H1 (cell line): ENCODE measurements around the gene MRPS15. TPM values are rescaled to one million over a fixed set of nuclear protein-coding genes. Genes with fewer than 3 reads are reported as not detected.

Source experiments
- CTCF ChIA-PET: fragments of 300-600 bp; sonication (Branson Sonifier 250); formaldehyde crosslinking; loops from one replicate; lab custom pipeline; 2021; ENCODE audit not compliant: partially characterized antibody; lab: Charles Lee
- POLR2A ChIA-PET: fragments of 300-600 bp; sonication (Branson Sonifier 250); formaldehyde crosslinking; loops from one replicate; lab custom pipeline; 2021; ENCODE audit warnings: inconsistent platforms; ENCODE audit not compliant: partially characterized antibody; lab: Charles Lee
- DNase-seq, 2 experiments: peaks; one replicate each; pipeline versions ENCODE4 v3.0.0 to v3.0.0-alpha.2; 2010 to 2022; ENCODE audit warnings: low spot score in 2 of 2, low read depth in 1 of 2, mixed read lengths in 1 of 2
- FAIRE-seq: peaks from 2 replicates; lab custom pipeline; 2011; peaks lifted over from hg19 to GRCh38; lab: Jason Lieb, UNC
- H2AFZ ChIP-seq: 2 replicates; pipeline ENCODE4 v1.8.1; 2012; ENCODE audit warnings: low read length, inconsistent platforms
- H2AK5ac ChIP-seq: 2 replicates; pipeline ENCODE4 v1.6.1; 2013; ENCODE audit warnings: low read depth, low read length
- H2BK120ac ChIP-seq: replicated peaks from 2 replicates; pipeline ENCODE3; 2013; ENCODE audit warnings: low read depth, low read length, inconsistent platforms
- H2BK12ac ChIP-seq: 2 replicates; pipeline ENCODE4 v1.6.1; 2013; ENCODE audit warnings: low read depth, low read length
- H2BK15ac ChIP-seq: 2 replicates; pipeline ENCODE4 v1.6.1; 2013; ENCODE audit warnings: low read length
- H2BK20ac ChIP-seq: 2 replicates; pipeline ENCODE4 v1.6.1; 2013; ENCODE audit warnings: low read length
- H2BK5ac ChIP-seq: 2 replicates; pipeline ENCODE4 v1.6.1; 2013; ENCODE audit warnings: low read depth, low read length
- H3K14ac ChIP-seq: 2 replicates; pipeline ENCODE4 v1.6.1; 2013; ENCODE audit warnings: inconsistent platforms; ENCODE audit not compliant: insufficient read length
- H3K18ac ChIP-seq: 2 replicates; pipeline ENCODE4 v1.6.1; 2013; ENCODE audit warnings: low read length; ENCODE audit errors: extremely low read depth
- H3K23ac ChIP-seq: 2 replicates; pipeline ENCODE4 v1.6.1; 2013; ENCODE audit warnings: inconsistent platforms; ENCODE audit not compliant: insufficient read length
- H3K23me2 ChIP-seq: 2 replicates; pipeline ENCODE4 v1.6.1; 2013; ENCODE audit warnings: low read depth, low read length
- H3K27ac ChIP-seq: 2 replicates; pipeline ENCODE4 v1.6.1; 2011; ENCODE audit warnings: low read depth, low read length, inconsistent platforms
- H3K27me3 ChIP-seq, 4 experiments: replicated peaks in 1 of 4; 1 replicate in 1 of 4; 2 replicates in 3 of 4; pipeline versions ENCODE4 v1.6.1 to v1.8.1; 2011 to 2013; ENCODE audit warnings: low read length in 3 of 4, mild to moderate bottlenecking in 3 of 4, inconsistent platforms in 2 of 4, mixed read lengths in 2 of 4, moderate library complexity in 1 of 4; ENCODE audit not compliant: control insufficient read depth in 3 of 4, insufficient read depth in 3 of 4; ENCODE audit errors: extremely low read depth in 1 of 4
- H3K36me3 ChIP-seq, 4 experiments: 2 replicates each; pipeline versions ENCODE4 v1.6.1 to v1.8.1; 2011 to 2013; ENCODE audit warnings: mild to moderate bottlenecking in 4 of 4, low read length in 3 of 4, moderate library complexity in 2 of 4, control low read depth in 1 of 4, inconsistent platforms in 1 of 4; ENCODE audit not compliant: insufficient read depth in 4 of 4, control insufficient read depth in 2 of 4
- H3K4ac ChIP-seq: replicated peaks from 2 replicates; pipeline ENCODE3; 2013; ENCODE audit warnings: low read length, low read depth, mixed read lengths, inconsistent platforms; ENCODE audit not compliant: insufficient read length
- H3K4me1 ChIP-seq, 4 experiments: replicated peaks in 1 of 4; 1 replicate in 1 of 4; 2 replicates in 3 of 4; pipeline versions ENCODE4 v1.6.1 to v1.8.1; 2011 to 2013; ENCODE audit warnings: low read length in 3 of 4, inconsistent platforms in 2 of 4, mixed read lengths in 1 of 4; ENCODE audit not compliant: insufficient read depth in 4 of 4, control insufficient read depth in 3 of 4
- H3K4me2 ChIP-seq, 2 experiments: 2 replicates each; pipeline versions ENCODE4 v1.6.1 to v1.8.1; 2011 to 2013; ENCODE audit warnings: low read depth in 2 of 2, low read length in 2 of 2, control low read depth in 1 of 2, inconsistent platforms in 1 of 2, mild to moderate bottlenecking in 1 of 2; ENCODE audit not compliant: insufficient read depth in 1 of 2
- H3K4me3 ChIP-seq, 4 experiments: fragments of 200-600, 300-600 bp in 1 of 4; sonication (generic), shearing (Covaris generic), sonication (Bioruptor Twin) in 1 of 4; 2 replicates each; pipeline versions ENCODE4 v1.5.1 to v1.8.1; 2011 to 2016; ENCODE audit warnings: low read length in 4 of 4, low read depth in 3 of 4, control low read depth in 2 of 4, inconsistent platforms in 2 of 4, mild to moderate bottlenecking in 2 of 4, mixed read lengths in 1 of 4, moderate library complexity in 1 of 4; ENCODE audit not compliant: insufficient read depth in 2 of 4; ENCODE audit errors: extremely low read depth in 1 of 4
- H3K56ac ChIP-seq: replicated peaks from 2 replicates; pipeline ENCODE3; 2013; ENCODE audit warnings: low read depth, mild to moderate bottlenecking, mixed read lengths, low read length, inconsistent platforms; ENCODE audit not compliant: insufficient read length
- H3K79me1 ChIP-seq: 2 replicates; pipeline ENCODE4 v1.6.1; 2013; ENCODE audit warnings: low read depth, low read length, control low read depth
- H3K79me2 ChIP-seq, 2 experiments: 2 replicates each; pipeline versions ENCODE4 v1.6.1 to v1.8.1; 2012 to 2013; ENCODE audit warnings: low read length in 2 of 2, mild to moderate bottlenecking in 2 of 2, inconsistent platforms in 1 of 2; ENCODE audit not compliant: insufficient read depth in 2 of 2, control insufficient read depth in 1 of 2
- H3K9ac ChIP-seq, 4 experiments: replicated peaks in 1 of 4; 1 replicate in 1 of 4; 2 replicates in 3 of 4; pipeline versions ENCODE4 v1.6.1 to v1.8.1; 2011 to 2013; ENCODE audit warnings: low read depth in 3 of 4, low read length in 3 of 4, control low read depth in 2 of 4, mild to moderate bottlenecking in 2 of 4, moderate library complexity in 2 of 4, inconsistent platforms in 1 of 4; ENCODE audit errors: extremely low read depth in 1 of 4
- H3K9me3 ChIP-seq, 2 experiments: 2 replicates each; pipeline versions ENCODE4 v1.6.1 to v1.8.1; 2012 to 2013; ENCODE audit warnings: mild to moderate bottlenecking in 2 of 2, moderate library complexity in 2 of 2, control low read depth in 1 of 2, inconsistent platforms in 1 of 2, low read depth in 1 of 2, low read length in 1 of 2, mixed read lengths in 1 of 2; ENCODE audit not compliant: insufficient read depth in 2 of 2
- H4K20me1 ChIP-seq, 2 experiments: replicated peaks in 1 of 2; 2 replicates each; pipeline versions ENCODE3 to v1.8.1; 2011 to 2013; ENCODE audit warnings: inconsistent platforms in 2 of 2, low read length in 2 of 2, mild to moderate bottlenecking in 1 of 2; ENCODE audit not compliant: insufficient read depth in 2 of 2, control insufficient read depth in 1 of 2
- H4K5ac ChIP-seq: 2 replicates; pipeline ENCODE4 v1.6.1; 2013; ENCODE audit warnings: low read length, low read depth, mixed read lengths, inconsistent platforms; ENCODE audit not compliant: insufficient read length
- H4K8ac ChIP-seq: 2 replicates; pipeline ENCODE4 v1.8.0; 2013; ENCODE audit warnings: mild to moderate bottlenecking, moderate library complexity, low read length, inconsistent platforms; ENCODE audit not compliant: insufficient read depth; ENCODE audit errors: extremely low read depth
- H4K91ac ChIP-seq: replicated peaks from 2 replicates; pipeline ENCODE3; 2013; ENCODE audit warnings: low read length, mixed read lengths, inconsistent platforms; ENCODE audit not compliant: insufficient read length
- JUND ChIP-seq: IDR thresholded peaks from 2 replicates; pipeline ENCODE4 v1.6.1; 2011; ENCODE audit warnings: mild to moderate bottlenecking, improper control_type of control experiment, low read length
- NANOG ChIP-seq: IDR thresholded peaks from 2 replicates; pipeline ENCODE4 v1.6.1; 2011; ENCODE audit warnings: low read length, low read depth, mild to moderate bottlenecking, inconsistent platforms; ENCODE audit not compliant: insufficient read depth, poor library complexity, severe bottlenecking
- NRF1 ChIP-seq: IDR thresholded peaks from 2 replicates; pipeline ENCODE4 v1.6.1; 2011; ENCODE audit warnings: mild to moderate bottlenecking, low read depth, low read length, improper control_type of control experiment
- RBBP5 ChIP-seq: IDR thresholded peaks from 2 replicates; pipeline ENCODE4 v1.7.1; 2012; ENCODE audit warnings: low read depth, mild to moderate bottlenecking, inconsistent platforms, low read length, moderate library complexity, borderline replicate concordance
- SP4 ChIP-seq: IDR thresholded peaks from 2 replicates; pipeline ENCODE4 v1.6.1; 2012; ENCODE audit warnings: low read length, inconsistent platforms
- TAF1 ChIP-seq: IDR thresholded peaks from 2 replicates; pipeline ENCODE4 v1.6.1; 2011; ENCODE audit warnings: mild to moderate bottlenecking, low read depth, low read length
- TEAD4 ChIP-seq: IDR thresholded peaks from 2 replicates; pipeline ENCODE4 v1.6.1; 2012; ENCODE audit warnings: low read depth, low read length, inconsistent platforms, mixed read lengths
- WGBS, 2 experiments: shearing (Covaris generic) in 1 of 2; methylation state at CpG; one replicate each; pipeline versions ENCODE4 v1.1.6 to v1.1.7; 2013 to 2015; ENCODE audit warnings: low lambda C conversion rate in 2 of 2, mixed read lengths in 2 of 2, inconsistent platforms in 1 of 2, low coverage in 1 of 2, missing lambda C conversion rate in 1 of 2; ENCODE audit not compliant: insufficient replicate concordance in 2 of 2, insufficient coverage in 1 of 2, insufficient read length in 1 of 2; ENCODE audit errors: extremely low coverage in 1 of 2, missing lambda C conversion rate in 1 of 2; 5-methylcytosine and 5-hydroxymethylcytosine counted together
- polyA plus RNA-seq, 7 experiments: library from polyadenylated mRNA; depleted of rRNA in 3 of 7; stranded (reverse) in 5 of 7; unstranded in 2 of 7; fragments of >200 nt in 5 of 7; fragments of 200-250 nt in 2 of 7; gene quantifications; 1 replicate in 5 of 7; 2 replicates in 1 of 7; 4 replicates in 1 of 7; pipeline versions ENCODE4 v1.2.1 to v1.2.3, GENCODE V29; 2011 to 2013; ENCODE audit warnings: missing spikeins in 2 of 7, mixed read lengths in 2 of 7
- total RNA-seq: library from RNA; stranded (reverse); fragmentation: NEBNext Ultra II Directional; extraction: Animal tissue kit (Norgen Biotek cat#: 25700); gene quantifications from 2 replicates; pipeline ENCODE4 v1.2.1, GENCODE V29; 2021

MRPS15 gene
- total and polyA plus RNA-seq, 2 of the 8 experiments (the other 6 are each of a cell fraction or from before 2014, with no cell fraction given), result 53.6 to 129 TPM

DNA sequence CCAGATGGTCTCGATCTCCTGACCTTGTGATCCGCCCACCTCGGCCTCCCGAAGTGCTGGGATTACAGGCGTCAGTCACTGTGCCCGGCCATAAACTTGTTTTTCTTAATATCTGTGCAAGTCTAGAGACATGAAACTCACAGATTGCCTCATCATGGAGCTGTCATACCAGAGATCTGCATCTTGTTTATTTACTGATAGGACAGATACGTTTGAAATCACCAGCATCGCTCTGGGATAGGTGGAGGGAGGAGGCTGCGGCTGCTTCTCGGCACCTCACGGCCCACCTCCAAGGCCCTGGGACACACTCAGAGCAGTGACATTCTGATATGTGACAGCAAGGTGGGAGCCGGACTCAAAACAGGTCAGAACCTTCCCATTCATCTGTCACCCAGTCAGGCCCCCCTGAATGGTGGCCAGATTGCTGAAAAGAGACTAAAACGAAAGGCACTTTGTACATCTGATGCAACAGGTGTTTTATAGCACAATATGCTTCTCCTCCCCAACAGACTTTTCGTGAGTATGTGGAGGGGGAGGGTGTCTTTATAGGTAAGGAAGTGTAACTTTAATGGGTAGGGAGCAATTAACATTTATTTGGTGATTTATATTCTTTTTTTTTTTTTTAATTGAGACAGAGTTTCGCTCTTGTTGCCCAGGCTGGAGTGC lies 48.4 kb downstream of the MRPS15 start:
- no peak overlapping the region for H4K91ac ChIP-seq
- no peak overlapping the region for H4K5ac ChIP-seq
- H2AK5ac ChIP-seq, result no peak overlapping the region
- no peak overlapping the region for H2BK120ac ChIP-seq
- no peak overlapping the region for H3K56ac ChIP-seq
- no peak overlapping the region for H3K18ac ChIP-seq
- H2BK5ac ChIP-seq, result no peak overlapping the region
- no peaks in the 10 kb centered on the region for H3K36me3 ChIP-seq
- no peaks in the 10 kb centered on the region for H3K9me3 ChIP-seq
- no peak for FAIRE-seq
- TF ChIP-seq TEAD4, result no peak
- TF ChIP-seq NRF1, result no peak
- TF ChIP-seq RBBP5, result no peak
- no peak for TF ChIP-seq TAF1
- no peak for TF ChIP-seq SP4
- no peak for TF ChIP-seq NANOG
- no peak for TF ChIP-seq JUND
- no peak overlapping the region for H3K4me2 ChIP-seq
- H2AFZ ChIP-seq, result no peak overlapping the region
- no peak overlapping the region for H3K27ac ChIP-seq
- H4K8ac ChIP-seq, result no peak overlapping the region
- WGBS, 2 experiments, result 92% methylated on average over 14 of the region's 15 CpGs; no CpG with 5 or more reads in 1 of the 2 experiments
- H2BK15ac ChIP-seq, result no peak overlapping the region
- no peak for DNase-seq
- no peak overlapping the region for H3K14ac ChIP-seq
- no peaks in the 10 kb centered on the region for H3K79me2 ChIP-seq
- H3K27me3 ChIP-seq, result no peaks in the 10 kb centered on the region
- no peaks in the 10 kb centered on the region for H3K23me2 ChIP-seq
- ChIA-PET CTCF (interaction anchor here (1.3 to 4.7 kb wide), 6 partner anchors 10 to 72 kb away, joined by 3 to 24 read pairs (median 4); no protein-coding TSS in a partner anchor), POLR2A (interaction anchor here (1.4 to 1.7 kb wide), 2 partner anchors 11 to 18 kb away, joined by 3 to 5 read pairs; partner anchors contain the start of gene LSM10)
- no peak overlapping the region for H2BK20ac ChIP-seq
- H3K79me1 ChIP-seq, result no peaks in the 10 kb centered on the region; the same call in 1 of the 2 replicates
- peaks cover 0 to 3% (median 0%) of the 10 kb centered on the region in 4 experiments; a peak in 1 of 7 replicates for H3K4me1 ChIP-seq
- H3K4ac ChIP-seq, result no peak overlapping the region
- no peak overlapping the region for H2BK12ac ChIP-seq
- no peak overlapping the region; a peak in 1 of 7 replicates for H3K9ac ChIP-seq
- H4K20me1 ChIP-seq, result no peaks in the 10 kb centered on the region
- H3K4me3 ChIP-seq, result no peak overlapping the region
- H3K23ac ChIP-seq, result no peak overlapping the region
